ENCODE results near the gene FASTKD3. TPM values are rescaled to one million over a fixed set of nuclear protein-coding genes. Genes with fewer than 3 reads are reported as not detected.

Gene FASTKD3
- total RNA-seq (2013; cell fraction: nucleolus; rRNA removed): 35.2 and 43.6 TPM in 2 replicates
- total RNA-seq (2014; rRNA removed) (14.1 and 19.3 TPM in 2 replicates), total RNA-seq (2014; rRNA removed; fragmentation: Illumina TruSeq; extraction: Trizol) (24.4 and 25.7 TPM in 2 replicates), total RNA-seq (2021) (11.9 and 12.1 TPM in 2 replicates), polyA plus RNA-seq (2011; rRNA removed) (19.9 and 32.8 TPM in 2 replicates), polyA plus RNA-seq (2014; fragmentation: Illumina TruSeq; extraction: Trizol) (30.2 and 49.0 TPM in 2 replicates), polyA plus RNA-seq (2014; fragmentation: Nextera tagmentation; extraction: Ambion mirVana) (10 to 100 TPM; 42.6 to 59.6 TPM), polyA plus RNA-seq (2014; rRNA removed) (15.7 and 24.9 TPM in 2 replicates), polyA plus RNA-seq (2016; fragmentation: Nextera tagmentation; extraction: Ambion mirVana) (10 to 100 TPM; 24.3 to 27.7 TPM), polyA minus RNA-seq (2011; rRNA and poly(A)+ RNA removed) (9.1 and 9.4 TPM in 2 replicates), Bru-seq, nascent RNA (percentile 74 among the genes with signal in this experiment), BruChase-seq, experiment 1, labeled RNA remaining after a 6-hour chase (percentile 63 among the genes with signal in this experiment), BruChase-seq, experiment 2, labeled RNA remaining after a 2-hour chase (percentile 84 among the genes with signal in this experiment)
- polyA plus RNA-seq (2011; ENCODE audit: low read depth): 11.1 TPM
- 8.6 and 8.9 TPM in 2 replicates for polyA plus RNA-seq (2011; cell fraction: cytosol; rRNA removed)
- polyA plus RNA-seq (2011; cell fraction: nucleus; rRNA removed): 23.0 and 26.3 TPM in 2 replicates
- polyA plus RNA-seq (2012): 10.7 and 11.2 TPM in 2 replicates
- 2.3 and 4.8 TPM in 2 replicates for polyA minus RNA-seq (2011; cell fraction: cytosol; rRNA and poly(A)+ RNA removed)
- 11.4 and 14.8 TPM in 2 replicates for polyA minus RNA-seq (2011; cell fraction: nucleus; rRNA and poly(A)+ RNA removed)
- long read RNA-seq, experiment 1, partial matches to known transcripts: 3 of 10 reads
- long read RNA-seq, experiment 1, other reads (novel, unspliced or antisense): 4 of 10 reads
- long read RNA-seq, experiment 2, transcript FASTKD3-201 (7 exons, 2,402 nt): major isoform, 22 of 70 reads
- long read RNA-seq, experiment 2, transcript FASTKD3-202 (6 exons, 637 nt): minor isoform, 13 of 70 reads
- long read RNA-seq, experiment 2, partial matches to known transcripts: 14 of 70 reads
- long read RNA-seq, experiment 2, other reads (novel, unspliced or antisense): 16 of 70 reads

GRCh38 chr5:7868773-7869473 is at the start of gene FASTKD3, which contains the start of gene MTRR:
FASTKD3 (minus strand) TSS chr5:7869031; CDS start chr5:7868083, 948 bp downstream.
MTRR (plus strand) TSS chr5:7869148; CDS start chr5:7870795, 1,647 bp downstream.
- peaks cover 60% of the 10 kb centered on the region for H3K79me2 ChIP-seq (ENCODE audit: control insufficient read depth, insufficient read depth, low read length)
- ChIA-PET POLR2A (interaction anchor here (0.8 to 1.2 kb wide), 3 partner anchors 9 to 18 kb away, joined by 3 to 4 read pairs (median 3); no protein-coding TSS in a partner anchor), RAD21 (ENCODE audit: unreplicated experiment) (interaction anchor here (1.2 to 2.9 kb wide), 4 partner anchors 9 to 1329 kb away, joined by 3 to 13 read pairs (median 6); no protein-coding TSS in a partner anchor), SMC1A (ENCODE audit: uncharacterized antibody, unreplicated experiment) (interaction anchor here (0.8 to 2.8 kb wide), 6 partner anchors 9 to 28 kb away, joined by 3 to 9 read pairs (median 4); no protein-coding TSS in a partner anchor), CTCF (interaction anchor here (1.0 to 9.9 kb wide), 3 partner anchors 8 to 35 kb away, joined by 3 to 92 read pairs (median 3); no protein-coding TSS in a partner anchor)
- H3K4me3 ChIP-seq: peak within 1 kb of the TSS; percentile 97
- intact Hi-C loops (cut with micrococcal nuclease; ENCODE audit: unreplicated experiment): no loop called here
- FAIRE-seq (peak; percentile 83), DNase-seq (ENCODE audit: low read depth, low spot score) (peak; percentile 66), ATAC-seq (peak; percentile 99)
- H3K9ac ChIP-seq (ENCODE audit: control insufficient read depth, insufficient read depth, low read length): peak within 1 kb of the TSS; percentile 86
- peak within 1 kb of the TSS; percentile 84 for H3K27ac ChIP-seq (ENCODE audit: control insufficient read depth, insufficient read depth)
- no TSS peak for BruUV-seq (replicated peaks)
- under 1% methylated on average over 80 of the region's 83 CpGs for WGBS (ENCODE audit: insufficient coverage, insufficient replicate concordance, low lambda C conversion rate, missing lambda C conversion rate)
- H3K9me3 ChIP-seq (replicated peaks; ENCODE audit: control insufficient read depth, insufficient read depth, low read length): no peaks in the 10 kb centered on the region
- no peaks in the 10 kb centered on the region for H3K27me3 ChIP-seq (replicated peaks in 1 of 2; ENCODE audit: control insufficient read depth in 2 of 2, insufficient read depth in 2 of 2, low read length in 1 of 2)
- no peaks in the 10 kb centered on the region for H4K20me1 ChIP-seq (ENCODE audit: control insufficient read depth, insufficient read depth)
- in situ Hi-C loops (cut with MboI): no loop called here
- H2AFZ ChIP-seq (ENCODE audit: control insufficient read depth, low read depth, low read length): peak within 1 kb of the TSS; percentile 78
- H3K36me3 ChIP-seq (ENCODE audit: control insufficient read depth in 2 of 2, insufficient read depth in 2 of 2, low read length in 1 of 2): no peaks in the 10 kb centered on the region
- peak within 1 kb of the TSS; percentile 90 for H3K4me2 ChIP-seq (ENCODE audit: control insufficient read depth, insufficient read depth)
- H3K4me1 ChIP-seq (ENCODE audit: control insufficient read depth, insufficient read depth, low read length): peaks cover 29% of the 10 kb centered on the region
- TF ChIP-seq DPF2 (IDR thresholded peaks at IDR 0.05) (0 out of 2 replicates have a peak, but pooled peaks have one; percentile 43), IRF4 (IDR thresholded peaks at IDR 0.05; ENCODE audit: low read depth, low read length) (no peak), CEBPZ (IDR thresholded peaks at IDR 0.05; ENCODE audit: low read depth, low read length) (no peak), EED (IDR thresholded peaks at IDR 0.05; ENCODE audit: low read depth) (peak; percentile 12; the same call in 1 of the 2 replicates), GATAD2B (conservative IDR thresholded peaks at IDR 0.05; ENCODE audit: low read depth) (peak; percentile 78; the same call in 1 of the 2 replicates), PAX5 (IDR thresholded peaks at IDR 0.05; ENCODE audit: borderline replicate concordance, low read depth, low read length) (0 out of 2 replicates have a peak, but pooled peaks have one; percentile 39), TCF12 (IDR thresholded peaks at IDR 0.05; ENCODE audit: low read depth, low read length) (peak; percentile 51; the same call in 1 of the 2 replicates), BHLHE40 (IDR thresholded peaks at IDR 0.05; ENCODE audit: borderline replicate concordance in 1 of 2, low read depth in 2 of 2, low read length in 1 of 2) (peak in 1 of 2 experiments; percentile 68; a peak in 2 of 4 replicates), EGR1 (IDR thresholded peaks at IDR 0.05; ENCODE audit: borderline replicate concordance in 1 of 2, low read depth in 2 of 2, low read length in 2 of 2) (peak; percentile 9 to 77; a peak in 2 of 3 replicates), CBX3 (IDR thresholded peaks at IDR 0.05; ENCODE audit: borderline replicate concordance, low read depth) (no peak), MYB (IDR thresholded peaks at IDR 0.05; ENCODE audit: borderline replicate concordance, low read depth, low read length) (no peak), CREM (IDR thresholded peaks at IDR 0.05; ENCODE audit: low read depth) (peak; percentile 91)
